Activated CD4-positive, alpha-beta T cell treated with anti-CD3 and anti-CD28 coated beads for 4 hours (primary cell): ENCODE measurements around the gene FSIP1.

Experiments used
- DNase-seq, 2 donors: peaks; one replicate each; pipeline ENCODE4 v3.0.0-alpha.2; 2020

The FSIP1 gene

DNA sequence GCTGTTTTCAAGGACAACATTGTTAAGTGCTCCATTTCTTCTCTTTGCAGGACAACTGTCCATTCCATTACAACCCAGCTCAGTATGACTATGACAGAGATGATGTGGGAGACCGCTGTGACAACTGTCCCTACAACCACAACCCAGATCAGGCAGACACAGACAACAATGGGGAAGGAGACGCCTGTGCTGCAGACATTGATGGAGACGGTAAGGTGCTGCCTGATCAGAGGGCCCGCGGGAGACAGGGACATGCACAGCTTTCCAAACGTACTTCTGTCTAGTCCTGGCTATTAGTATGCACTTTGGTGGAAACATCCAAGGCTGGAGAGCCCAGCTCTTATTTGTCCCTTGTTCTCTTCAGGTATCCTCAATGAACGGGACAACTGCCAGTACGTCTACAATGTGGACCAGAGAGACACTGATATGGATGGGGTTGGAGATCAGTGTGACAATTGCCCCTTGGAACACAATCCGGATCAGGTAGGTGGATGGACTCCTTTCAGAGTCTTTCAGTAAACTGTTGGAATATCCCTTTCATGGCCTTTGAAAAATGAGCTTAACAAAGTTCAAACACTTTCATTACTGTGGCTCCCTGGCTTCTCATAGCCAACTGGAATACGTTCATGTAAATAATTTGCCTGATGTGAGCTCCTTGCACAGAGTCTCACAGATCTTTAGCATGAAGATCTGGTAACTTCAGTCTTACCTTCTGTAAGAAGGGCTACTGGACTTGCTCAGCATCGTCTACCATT, 191.3 kb downstream of the FSIP1 start:
- no peak for DNase-seq

DNA sequence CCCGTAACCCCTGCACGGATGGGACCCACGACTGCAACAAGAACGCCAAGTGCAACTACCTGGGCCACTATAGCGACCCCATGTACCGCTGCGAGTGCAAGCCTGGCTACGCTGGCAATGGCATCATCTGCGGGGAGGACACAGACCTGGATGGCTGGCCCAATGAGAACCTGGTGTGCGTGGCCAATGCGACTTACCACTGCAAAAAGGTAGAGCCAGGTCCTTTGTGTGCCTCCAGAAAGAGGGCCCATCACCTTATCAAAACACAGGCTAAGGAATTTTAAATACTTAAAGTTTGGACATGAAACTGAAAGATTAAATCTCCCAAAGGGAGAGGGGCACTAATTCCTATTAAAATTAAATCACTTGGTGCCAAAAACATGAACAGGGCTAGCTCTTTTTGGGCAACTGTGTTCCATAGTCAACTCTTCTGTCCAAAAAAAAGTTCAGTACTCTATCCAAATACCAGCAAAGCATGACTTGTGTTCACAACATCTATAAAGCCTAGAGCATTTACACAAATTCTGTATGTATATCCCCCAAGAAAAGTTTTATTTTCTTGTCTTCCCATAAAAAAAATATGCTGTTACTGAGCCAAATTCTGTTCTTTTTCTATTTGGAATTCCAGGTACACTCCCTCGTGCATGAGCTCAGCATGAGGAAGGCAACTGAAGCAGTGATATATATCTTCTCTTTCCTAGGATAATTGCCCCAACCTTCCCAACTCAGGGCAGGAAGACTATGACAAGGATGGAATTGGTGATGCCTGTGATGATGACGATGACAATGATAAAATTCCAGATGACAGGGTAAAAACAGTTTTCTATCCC, 192.6 kb downstream of the FSIP1 start:
- DNase-seq = no peak

DNA sequence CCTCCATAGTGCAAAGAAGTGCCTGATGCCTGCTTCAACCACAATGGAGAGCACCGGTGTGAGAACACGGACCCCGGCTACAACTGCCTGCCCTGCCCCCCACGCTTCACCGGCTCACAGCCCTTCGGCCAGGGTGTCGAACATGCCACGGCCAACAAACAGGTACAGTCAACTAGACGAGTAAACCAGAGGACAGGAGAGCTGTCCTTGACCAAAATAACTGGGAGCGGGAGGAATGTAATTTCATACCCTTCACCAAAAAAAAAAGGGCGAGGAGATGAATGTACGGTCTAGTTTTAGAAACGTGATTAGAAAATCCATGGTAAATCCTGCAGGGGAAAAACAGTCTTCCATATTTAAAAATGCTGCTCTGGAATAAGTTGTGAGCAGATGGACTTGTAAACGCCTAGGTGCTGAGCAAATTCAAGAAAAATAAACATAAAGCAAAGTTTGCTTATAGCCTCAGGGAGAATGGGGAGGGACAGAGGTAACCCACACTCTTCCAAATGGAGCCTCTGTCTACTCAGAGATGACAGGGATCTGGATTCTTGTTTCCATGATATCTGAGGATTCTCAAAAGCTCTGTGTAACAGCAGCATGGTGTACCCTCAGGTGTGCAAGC, 193.3 kb downstream of the FSIP1 start:
- no peak for DNase-seq

DNA sequence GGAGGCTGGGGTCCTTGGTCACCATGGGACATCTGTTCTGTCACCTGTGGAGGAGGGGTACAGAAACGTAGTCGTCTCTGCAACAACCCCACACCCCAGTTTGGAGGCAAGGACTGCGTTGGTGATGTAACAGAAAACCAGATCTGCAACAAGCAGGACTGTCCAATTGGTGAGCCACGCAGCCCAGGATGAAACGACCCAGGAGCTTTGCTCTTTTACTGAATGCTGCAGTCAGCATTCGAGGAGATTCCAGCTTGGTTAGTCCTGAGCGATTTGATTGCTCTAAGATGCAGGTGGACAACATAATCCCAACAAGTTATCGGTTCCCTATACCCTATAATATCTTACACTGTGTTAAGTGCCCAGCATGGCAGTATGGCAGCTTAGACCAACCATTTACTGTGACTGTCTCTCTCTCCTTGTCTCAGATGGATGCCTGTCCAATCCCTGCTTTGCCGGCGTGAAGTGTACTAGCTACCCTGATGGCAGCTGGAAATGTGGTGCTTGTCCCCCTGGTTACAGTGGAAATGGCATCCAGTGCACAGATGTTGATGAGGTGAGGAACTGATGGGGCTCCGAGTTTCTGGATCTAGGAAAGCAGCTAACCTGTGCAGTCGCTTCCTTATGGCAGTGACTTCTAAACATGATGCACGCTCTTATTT, 194.0 kb downstream of the FSIP1 start:
- no peak for DNase-seq

DNA sequence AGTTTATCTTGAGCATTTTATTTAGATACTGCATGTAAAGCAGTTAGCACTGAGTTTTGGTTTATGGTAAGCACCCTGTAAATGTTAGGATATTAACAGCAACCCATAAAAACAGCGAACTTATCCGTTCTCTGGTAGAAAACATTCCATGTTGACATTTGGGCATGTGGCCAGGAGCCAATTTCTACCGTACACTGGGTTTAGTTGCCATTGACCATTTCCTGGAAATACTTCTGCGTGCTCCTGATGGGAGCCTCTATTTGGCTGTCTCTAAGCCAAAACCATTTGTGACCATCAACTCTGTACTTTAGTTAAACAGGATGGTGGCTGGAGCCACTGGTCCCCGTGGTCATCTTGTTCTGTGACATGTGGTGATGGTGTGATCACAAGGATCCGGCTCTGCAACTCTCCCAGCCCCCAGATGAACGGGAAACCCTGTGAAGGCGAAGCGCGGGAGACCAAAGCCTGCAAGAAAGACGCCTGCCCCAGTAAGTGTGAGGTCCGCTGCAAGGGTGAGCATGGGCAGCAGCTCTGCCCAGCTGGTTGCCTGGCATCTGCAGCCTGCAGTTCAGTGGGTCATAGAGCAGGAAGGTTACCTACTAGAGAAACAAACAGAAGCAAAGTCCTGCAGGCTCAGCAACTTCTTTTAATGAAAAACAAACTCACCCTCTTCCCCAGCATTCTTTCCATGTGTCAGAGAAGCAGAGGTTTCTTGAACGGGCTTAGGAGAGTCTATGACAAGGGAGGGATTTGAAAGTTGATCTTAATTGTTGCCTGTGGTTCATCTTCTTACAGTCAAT, 194.7 kb downstream of the FSIP1 start:
- DNase-seq = no peak

DNA sequence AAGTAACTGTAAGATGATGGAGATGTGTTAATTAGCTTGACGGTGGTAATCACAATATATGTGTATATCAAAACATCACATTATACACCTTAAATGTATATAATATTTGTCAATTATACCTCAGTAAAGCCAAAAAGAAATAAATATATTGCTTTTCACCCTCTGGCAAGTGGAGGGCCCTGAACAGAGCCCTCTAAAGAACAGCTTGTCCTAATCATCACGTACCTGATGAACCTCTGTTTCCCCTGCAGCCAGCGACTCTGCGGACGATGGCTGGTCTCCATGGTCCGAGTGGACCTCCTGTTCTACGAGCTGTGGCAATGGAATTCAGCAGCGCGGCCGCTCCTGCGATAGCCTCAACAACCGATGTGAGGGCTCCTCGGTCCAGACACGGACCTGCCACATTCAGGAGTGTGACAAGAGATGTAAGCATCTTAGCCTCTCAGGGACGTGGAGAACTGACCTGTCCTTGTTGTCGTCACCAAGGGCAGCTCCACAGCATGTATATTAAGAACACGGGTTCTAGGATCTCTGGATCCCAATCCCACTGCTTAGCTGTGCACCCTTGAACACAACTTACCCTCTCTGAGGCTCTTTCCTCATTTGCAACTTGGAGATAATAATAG, 195.4 kb downstream of the FSIP1 start:
- no peak for DNase-seq

DNA sequence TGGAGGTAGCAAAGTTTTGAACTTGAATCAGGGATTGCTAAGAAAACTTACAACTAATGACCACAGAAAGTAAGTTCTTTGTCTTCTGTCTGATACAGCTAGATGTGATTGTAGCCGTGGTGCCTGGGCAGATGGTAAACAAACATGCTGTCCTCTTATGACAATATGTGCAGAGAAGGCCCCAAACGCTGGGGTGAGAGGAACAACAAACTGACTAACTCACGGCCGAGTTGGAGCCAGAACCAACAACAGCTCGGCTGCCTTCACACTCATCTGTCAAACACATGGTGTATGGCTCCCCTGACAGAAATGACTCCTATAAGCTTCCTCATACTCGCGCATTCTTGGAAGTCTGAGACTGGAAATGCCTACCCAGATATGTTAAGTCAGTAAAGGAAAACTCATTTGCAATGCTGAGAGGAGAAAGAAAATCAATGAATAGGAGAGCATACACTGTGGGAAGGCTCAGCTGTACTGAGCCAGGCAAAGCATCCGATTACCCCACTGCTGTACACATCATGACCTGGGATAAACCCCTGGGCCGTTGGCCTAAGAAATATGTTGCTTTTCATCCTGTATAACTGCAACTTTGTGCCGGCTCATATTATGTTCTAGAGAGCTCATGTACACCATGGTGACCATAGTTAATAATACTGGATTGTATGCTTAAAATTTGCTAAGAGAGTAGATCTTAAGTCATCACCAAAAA, 196.1 kb downstream of the FSIP1 start:
- no peak for DNase-seq

DNA sequence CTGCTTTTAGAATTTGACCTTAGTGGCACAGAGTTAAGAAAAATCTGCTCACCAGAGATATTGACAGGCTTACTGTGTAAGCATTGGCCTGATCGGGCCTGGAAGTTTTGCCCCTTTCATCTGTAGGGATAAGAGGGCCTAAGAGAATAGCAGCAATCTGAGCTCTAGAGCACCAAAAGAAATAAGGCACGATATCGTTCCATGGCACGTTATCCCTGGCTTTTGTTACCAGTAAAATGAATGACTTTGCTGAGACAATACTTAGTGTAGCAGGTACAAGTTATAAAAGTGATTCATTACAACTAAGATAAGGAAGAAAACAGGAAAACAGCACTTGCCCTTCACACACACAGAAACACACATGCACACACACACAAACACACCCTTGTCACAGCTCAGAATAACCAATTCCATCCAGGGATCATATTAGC, 196.8 kb downstream of the FSIP1 start:
- no peak for DNase-seq

DNA sequence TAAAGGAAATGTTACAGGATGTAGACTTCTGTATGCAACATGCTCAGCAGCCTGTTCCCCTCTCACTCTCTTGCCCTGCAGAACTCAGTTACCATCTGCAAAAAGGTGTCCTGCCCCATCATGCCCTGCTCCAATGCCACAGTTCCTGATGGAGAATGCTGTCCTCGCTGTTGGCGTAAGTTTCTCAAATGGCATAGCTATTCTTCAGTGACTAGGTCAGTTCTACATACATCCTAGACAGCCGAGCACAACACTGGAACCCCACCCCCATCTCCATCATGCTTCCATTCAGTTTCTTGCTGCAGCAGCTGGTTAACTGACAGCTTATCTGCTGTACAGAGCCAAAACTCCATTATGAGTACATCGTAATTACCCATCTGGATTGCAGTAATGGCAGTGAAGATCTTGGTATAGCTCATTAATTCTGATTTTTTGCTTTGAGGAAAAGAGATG, 197.2 kb downstream of the FSIP1 start:
- DNase-seq = no peak

DNA sequence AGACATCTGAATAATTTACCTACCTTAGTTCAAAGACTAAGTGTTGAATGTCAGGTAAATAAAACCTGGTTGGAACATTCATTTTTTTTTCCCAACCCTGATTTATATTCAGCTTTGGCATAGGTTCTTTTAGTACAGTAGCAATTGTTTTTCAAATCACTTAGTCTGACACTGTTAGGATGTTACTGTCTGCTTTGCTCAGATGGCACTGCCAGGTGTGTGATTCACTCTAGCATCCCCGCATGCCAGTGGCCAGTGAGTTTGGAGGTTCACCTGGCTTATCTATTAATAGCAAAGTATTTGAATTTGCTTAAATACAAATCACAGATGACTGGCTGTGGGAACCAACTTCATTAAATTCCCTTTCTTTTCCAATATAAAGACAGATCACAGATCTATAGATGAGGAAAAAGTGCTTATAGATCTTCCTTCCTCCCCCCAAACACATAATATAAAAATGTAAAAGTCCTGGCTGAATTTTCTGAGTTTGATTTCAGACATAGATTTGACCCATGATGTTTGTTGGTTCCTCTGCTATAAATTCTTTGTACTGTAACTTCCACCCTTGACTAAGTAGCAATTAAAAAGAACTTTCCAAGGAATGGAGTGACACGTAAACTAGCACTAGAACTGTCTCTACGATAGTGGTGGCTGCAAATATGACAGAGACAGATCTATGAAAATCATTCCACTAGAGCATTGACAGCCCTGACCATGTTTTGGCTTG, 197.8 kb downstream of the FSIP1 start:
- no peak for DNase-seq

DNA sequence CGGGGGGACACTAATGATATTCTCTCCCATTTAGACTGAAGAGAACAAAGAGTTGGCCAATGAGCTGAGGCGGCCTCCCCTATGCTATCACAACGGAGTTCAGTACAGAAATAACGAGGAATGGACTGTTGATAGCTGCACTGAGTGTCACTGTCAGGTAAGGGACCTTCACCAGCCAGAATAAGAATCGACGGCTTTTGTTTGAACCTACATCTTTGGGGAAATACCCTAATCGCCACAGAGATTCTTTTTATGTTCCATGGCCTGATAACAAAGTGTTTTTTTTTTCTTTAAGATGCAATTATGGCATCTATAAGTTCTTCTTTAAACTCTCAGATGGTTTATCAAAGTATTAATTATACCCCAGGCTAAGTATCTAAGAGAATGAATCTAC, 198.4 kb downstream of the FSIP1 start:
- DNase-seq = no peak

DNA sequence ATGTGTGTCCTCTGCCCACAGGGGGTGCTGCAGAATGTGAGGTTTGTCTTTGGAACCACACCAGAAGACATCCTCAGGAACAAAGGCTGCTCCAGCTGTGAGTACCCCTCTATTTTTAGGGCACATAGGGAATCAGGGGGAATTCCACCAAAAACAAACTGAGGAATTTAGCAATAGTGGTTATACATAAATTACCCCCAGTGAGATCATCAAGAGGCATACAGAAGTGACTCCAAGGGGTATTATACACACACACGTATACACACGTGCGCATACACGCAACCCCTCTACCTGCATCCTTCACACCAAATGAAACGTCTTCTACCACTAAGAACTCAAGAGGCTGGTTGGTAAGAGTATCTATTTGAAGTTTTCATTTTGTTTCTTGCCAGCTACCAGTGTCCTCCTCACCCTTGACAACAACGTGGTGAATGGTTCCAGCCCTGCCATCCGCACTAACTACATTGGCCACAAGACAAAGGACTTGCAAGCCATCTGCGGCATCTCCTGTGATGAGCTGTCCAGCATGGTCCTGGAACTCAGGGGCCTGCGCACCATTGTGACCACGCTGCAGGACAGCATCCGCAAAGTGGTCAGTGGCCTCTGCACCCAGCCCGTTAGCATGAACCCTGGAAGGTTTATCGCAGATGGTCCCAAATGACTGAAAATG, 198.9 kb downstream of the FSIP1 start:
- peak in 1 of 2 donors; percentile 17 for DNase-seq

DNA sequence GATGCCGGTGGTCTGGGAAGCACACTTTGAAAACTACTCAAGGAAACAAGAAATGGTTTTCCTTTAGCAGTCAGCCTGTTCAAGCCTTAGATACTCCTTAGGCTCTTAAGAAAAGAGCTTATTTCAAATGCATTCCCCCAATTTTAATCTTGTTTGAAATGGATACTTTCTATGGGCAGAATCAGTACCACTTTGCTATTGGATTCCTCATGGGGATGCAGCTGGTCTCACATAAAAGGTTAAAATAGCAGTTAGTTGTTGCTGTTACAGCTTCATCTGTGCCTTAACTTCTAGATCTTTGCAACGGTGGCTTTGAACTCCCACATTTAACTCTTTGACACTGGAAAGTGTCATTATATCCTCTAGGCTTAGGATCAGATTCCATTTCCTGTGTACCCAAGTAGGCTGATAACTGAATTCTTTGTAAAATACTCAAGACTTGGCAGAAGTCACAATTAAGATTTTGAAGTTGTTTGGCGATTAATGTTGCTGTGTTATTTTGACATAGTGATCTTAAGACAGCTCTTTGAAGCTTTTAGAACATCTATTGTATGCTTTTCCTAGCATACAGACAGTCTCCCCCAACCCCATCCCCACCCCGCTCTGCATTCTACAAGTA, 199.6 kb downstream of the FSIP1 start:
- no peak for DNase-seq

DNA sequence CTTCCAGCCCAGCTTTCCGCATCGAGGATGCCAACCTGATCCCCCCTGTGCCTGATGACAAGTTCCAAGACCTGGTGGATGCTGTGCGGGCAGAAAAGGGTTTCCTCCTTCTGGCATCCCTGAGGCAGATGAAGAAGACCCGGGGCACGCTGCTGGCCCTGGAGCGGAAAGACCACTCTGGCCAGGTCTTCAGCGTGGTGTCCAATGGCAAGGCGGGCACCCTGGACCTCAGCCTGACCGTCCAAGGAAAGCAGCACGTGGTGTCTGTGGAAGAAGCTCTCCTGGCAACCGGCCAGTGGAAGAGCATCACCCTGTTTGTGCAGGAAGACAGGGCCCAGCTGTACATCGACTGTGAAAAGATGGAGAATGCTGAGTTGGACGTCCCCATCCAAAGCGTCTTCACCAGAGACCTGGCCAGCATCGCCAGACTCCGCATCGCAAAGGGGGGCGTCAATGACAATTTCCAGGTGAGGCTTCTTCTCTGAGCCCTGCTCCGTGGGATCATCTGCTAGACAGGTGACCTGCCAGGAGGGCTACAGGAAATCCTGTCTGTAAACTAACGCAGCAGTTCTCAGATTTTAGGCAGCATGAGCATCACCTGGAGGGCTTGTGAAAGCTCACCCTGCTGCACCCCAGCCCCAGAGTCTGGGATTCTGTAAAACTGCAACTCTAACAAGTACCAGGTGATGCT, 200.2 kb downstream of the FSIP1 start:
- no peak for DNase-seq

DNA sequence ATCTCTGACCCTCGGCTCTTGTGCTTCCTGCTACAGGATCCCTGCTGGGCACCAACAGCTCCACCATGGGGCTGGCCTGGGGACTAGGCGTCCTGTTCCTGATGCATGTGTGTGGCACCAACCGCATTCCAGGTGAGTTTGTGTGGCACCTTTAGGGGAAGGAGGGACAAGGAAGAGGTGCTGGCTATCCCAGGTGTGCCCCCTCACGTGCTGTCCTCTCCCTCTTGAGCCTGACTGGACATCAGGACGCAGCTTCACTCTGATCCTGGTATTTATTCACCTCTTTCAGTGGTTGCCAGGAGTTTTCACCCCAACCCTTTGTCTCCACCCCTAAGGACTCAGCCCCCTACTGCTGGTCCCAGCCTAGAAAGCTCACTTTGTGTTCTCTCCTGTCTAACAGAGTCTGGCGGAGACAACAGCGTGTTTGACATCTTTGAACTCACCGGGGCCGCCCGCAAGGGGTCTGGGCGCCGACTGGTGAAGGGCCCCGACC, 200.8 kb downstream of the FSIP1 start:
- no peak for DNase-seq

DNA sequence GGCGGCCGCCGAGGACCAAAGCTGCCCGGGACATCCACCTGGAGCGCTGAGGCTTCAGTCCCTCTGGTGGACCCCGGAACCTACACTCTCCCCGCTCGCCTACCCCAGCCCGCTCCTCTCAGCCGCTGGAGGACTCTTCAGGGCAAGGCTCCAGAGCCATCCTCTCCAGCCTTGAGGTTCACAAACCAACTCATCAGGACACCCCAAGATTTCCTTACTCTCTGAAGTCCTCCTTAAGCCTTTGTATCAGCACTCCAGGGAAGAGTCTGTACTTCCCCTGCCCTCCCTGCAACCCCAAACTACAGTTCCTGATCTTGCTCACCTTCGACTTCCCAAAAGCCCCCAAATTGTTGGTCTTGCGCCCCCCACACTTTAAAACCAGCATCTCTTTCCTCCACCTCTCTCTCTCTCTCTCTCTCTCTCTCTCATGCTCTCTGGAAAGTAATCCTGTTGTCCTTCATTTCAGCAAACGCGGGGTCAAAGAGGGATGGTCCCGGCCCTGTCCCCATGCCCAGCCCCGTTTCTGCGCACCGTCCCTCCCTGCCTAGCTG, 201.3 kb downstream of the FSIP1 start:
- no peak for DNase-seq

DNA sequence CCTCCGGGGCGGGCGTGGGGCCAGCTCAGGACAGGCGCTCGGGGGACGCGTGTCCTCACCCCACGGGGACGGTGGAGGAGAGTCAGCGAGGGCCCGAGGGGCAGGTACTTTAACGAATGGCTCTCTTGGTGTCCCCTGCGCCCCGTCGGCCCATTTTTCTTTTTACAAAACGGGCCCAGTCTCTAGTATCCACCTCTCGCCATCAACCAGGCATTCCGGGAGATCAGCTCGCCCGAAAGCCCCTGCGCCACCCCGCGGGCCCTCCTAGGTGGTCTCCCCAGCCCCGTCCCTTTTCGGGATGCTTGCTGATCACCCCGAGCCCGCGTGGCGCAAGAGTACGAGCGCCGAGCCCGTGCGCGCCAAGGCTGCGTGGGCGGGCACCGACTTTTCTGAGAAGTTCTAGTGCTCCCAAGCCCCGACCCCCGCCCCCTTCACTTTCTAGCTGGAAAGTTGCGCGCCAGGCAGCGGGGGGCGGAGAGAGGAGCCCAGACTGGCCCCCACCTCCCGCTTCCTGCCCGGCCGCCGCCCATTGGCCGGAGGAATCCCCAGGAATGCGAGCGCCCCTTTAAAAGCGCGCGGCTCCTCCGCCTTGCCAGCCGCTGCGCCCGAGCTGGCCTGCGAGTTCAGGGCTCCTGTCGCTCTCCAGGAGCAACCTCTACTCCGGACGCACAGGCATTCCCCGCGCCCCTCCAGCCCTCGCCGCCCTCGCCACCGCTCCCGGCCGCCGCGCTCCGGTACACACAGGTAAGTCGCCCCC, 202.0 kb downstream of the FSIP1 start, which contains the start of gene THBS1:
Gene THBS1 (plus strand): TSS at position 595 of the 757 bp plus-strand sequence. CDS start 779 bp downstream, outside the sequence.
- peak; percentile 52 to 67 for DNase-seq
